Epithelial cell of prostate (primary cell): ENCODE results near the gene SESN1.
"Not testable (repeated sequence)": the region's sequence is repeated elsewhere in the genome, so short reads cannot be mapped to it uniquely, and the experiment has no call there.

Experiments used
- DNase-seq: peaks from one replicate; pipeline ENCODE4 v3.0.0-alpha.2; 2011; ENCODE audit warnings: low read depth, low spot score
- H3K27ac ChIP-seq: fragments of 450-650 bp; 2 replicates; pipeline ENCODE4 v1.5.1; 2017; ENCODE audit warnings: mild to moderate bottlenecking

The SESN1 gene

GRCh38 chr6:109008054-109008453, 86.6 kb downstream of the SESN1 start:
- no peak for DNase-seq
- H3K27ac ChIP-seq, result peak overlapping the region; percentile 72

- H3K27ac ChIP-seq, result no peak overlapping the region
- no peak for DNase-seq
These were observed 87.1 kb downstream of the SESN1 start for GRCh38 chr6:109007521-109007920.

- no peak overlapping the region for H3K27ac ChIP-seq
- DNase-seq, result no peak
These were observed 87.8 kb downstream of the SESN1 start for GRCh38 chr6:109006818-109007217.

GRCh38 chr6:109002882-109003281, 91.8 kb downstream of the SESN1 start:
- H3K27ac ChIP-seq, result no peak overlapping the region
- DNase-seq, result no peak

GRCh38 chr6:109002051-109002697, 92.5 kb downstream of the SESN1 start:
- peak; percentile 26 for DNase-seq
- no peak overlapping the region for H3K27ac ChIP-seq

- DNase-seq, result no peak
- H3K27ac ChIP-seq, result no peak overlapping the region
These were observed 93.3 kb downstream of the SESN1 start for GRCh38 chr6:109001291-109001894.

GRCh38 chr6:109000289-109000688, 94.4 kb downstream of the SESN1 start:
- no peak overlapping the region for H3K27ac ChIP-seq
- no peak for DNase-seq

GRCh38 chr6:108999428-108999827, 95.2 kb downstream of the SESN1 start:
- DNase-seq, result no peak
- H3K27ac ChIP-seq, result no peak overlapping the region

GRCh38 chr6:108998485-108998884, 96.2 kb downstream of the SESN1 start:
- DNase-seq, result no peak
- H3K27ac ChIP-seq, result no peak overlapping the region

GRCh38 chr6:108996208-108996607, 98.4 kb downstream of the SESN1 start:
- no peak for DNase-seq
- H3K27ac ChIP-seq, result no peak overlapping the region

GRCh38 chr6:108995296-108995695, 99.3 kb downstream of the SESN1 start:
- no peak overlapping the region for H3K27ac ChIP-seq
- no peak for DNase-seq

GRCh38 chr6:108993876-108994275, 100.8 kb downstream of the SESN1 start:
- no peak for DNase-seq
- no peak overlapping the region for H3K27ac ChIP-seq

- H3K27ac ChIP-seq, result no peak overlapping the region
These were observed 104.9 kb downstream of the SESN1 start for GRCh38 chr6:108989700-108990099.

GRCh38 chr6:108988765-108989164, 105.9 kb downstream of the SESN1 start:
- no peak for DNase-seq
- H3K27ac ChIP-seq, result no peak overlapping the region

More at GRCh38 chr6:108989700-108990099, 104.9 kb downstream of the SESN1 start:
- no peak for DNase-seq

GRCh38 chr6:108988296-108988695, 106.3 kb downstream of the SESN1 start:
- DNase-seq, result no peak
- no peak overlapping the region for H3K27ac ChIP-seq

GRCh38 chr6:108987156-108987555, 107.5 kb downstream of the SESN1 start:
- H3K27ac ChIP-seq, result no peak overlapping the region
- no peak for DNase-seq

GRCh38 chr6:108985301-108985700, 109.3 kb downstream of the SESN1 start:
- H3K27ac ChIP-seq, result no peak overlapping the region
- no peak for DNase-seq

- no peak for DNase-seq
- no peak overlapping the region for H3K27ac ChIP-seq
These were observed 111.5 kb downstream of the SESN1 start for GRCh38 chr6:108983151-108983550.

GRCh38 chr6:108982154-108983113, 112.2 kb downstream of the SESN1 start:
- no peak for DNase-seq
- no peak overlapping the region for H3K27ac ChIP-seq

- not testable (repeated sequence) for DNase-seq, H3K27ac ChIP-seq
These were observed 116.0 kb downstream of the SESN1 start for GRCh38 chr6:108978638-108979037.

- H3K27ac ChIP-seq, result no peak overlapping the region
- DNase-seq, result no peak
These were observed 120.4 kb downstream of the SESN1 start for GRCh38 chr6:108974201-108974600.
